Heart left ventricle (tissue), 13 donors: ENCODE measurements around the gene ATXN1.
"Not testable (repeated sequence)": the region's sequence is repeated elsewhere in the genome, so short reads cannot be mapped to it uniquely, and the experiment has no call there.

ENCODE experiments used
- POLR2A ChIP-seq, 2 donors: fragments of 450-650 bp; IDR thresholded peaks; one replicate each; pipeline ENCODE4 v1.6.1; 2017; ENCODE audit warnings: antibody characterized with exemption in 2 of 2, mild to moderate bottlenecking in 2 of 2, moderate library complexity in 2 of 2
- TF ChIP-seq, protein P1 (sequence below), 12 donors: fragments of 200-600 bp; sonication (generic) in 4 of 12; IDR thresholded peaks; one replicate each; pipeline versions ENCODE4 v1.5.0 to v1.8.0; 2018 to 2022; ENCODE audit warnings: antibody characterized with exemption in 12 of 12, mild to moderate bottlenecking in 5 of 12
- donor health status: ischemic (EF 13 %, LVEDD 7.1; RV severe dilation, severe dysfunction).
- donor health status: DM: no; HTN: yes; CAD: no.
- donor health status: DM: no; HTN: no; CAD: no.
- donor health status: ischemic (EF 25% LVEDD 6.9; RV normal size, moderate dysfunction).
- donor health status: ischemic (EF 25% LVEDD 5.7; RV mildly dilated, moderate dysfunction).
- donor health status: ischemic (EF 35%, LVEDD 5.7; RV mildly dilated, moderate dysfunction).
- donor health status: nonischemic (EF 11% LVEDD 7.7; RV severe dilation, severe dysfunction).
- donor health status: DM: yes; HTN: yes; CAD: no.
- donor health status: PGD.
- donor health status: ischemic (EF 29% LVEDD 5.4; RV normal size, mild dysfunction).
- donor health status: nonischemic (EF 23%, LVEDD 6.1; RV moderate dilation, normal function).

DNA sequence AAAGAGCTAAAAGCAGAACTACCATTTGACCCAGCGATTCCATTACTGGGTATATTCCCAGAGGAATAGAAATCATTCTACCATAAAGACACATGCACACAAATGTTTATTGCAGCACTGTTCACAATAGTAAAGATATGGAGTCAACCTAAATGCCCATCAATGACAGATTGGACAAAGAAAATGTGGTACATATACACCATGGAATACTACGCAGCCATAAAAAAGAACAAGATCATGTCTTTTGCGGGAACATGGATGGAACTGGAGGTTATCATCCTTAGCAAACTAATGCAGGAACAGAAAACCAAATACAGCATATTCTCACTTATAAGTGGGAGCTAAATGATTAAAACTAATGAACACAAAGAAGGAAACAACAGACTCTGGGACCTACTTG lies 23.7 kb upstream of the ATXN1 start:
- TF ChIP-seq, protein P1, sequence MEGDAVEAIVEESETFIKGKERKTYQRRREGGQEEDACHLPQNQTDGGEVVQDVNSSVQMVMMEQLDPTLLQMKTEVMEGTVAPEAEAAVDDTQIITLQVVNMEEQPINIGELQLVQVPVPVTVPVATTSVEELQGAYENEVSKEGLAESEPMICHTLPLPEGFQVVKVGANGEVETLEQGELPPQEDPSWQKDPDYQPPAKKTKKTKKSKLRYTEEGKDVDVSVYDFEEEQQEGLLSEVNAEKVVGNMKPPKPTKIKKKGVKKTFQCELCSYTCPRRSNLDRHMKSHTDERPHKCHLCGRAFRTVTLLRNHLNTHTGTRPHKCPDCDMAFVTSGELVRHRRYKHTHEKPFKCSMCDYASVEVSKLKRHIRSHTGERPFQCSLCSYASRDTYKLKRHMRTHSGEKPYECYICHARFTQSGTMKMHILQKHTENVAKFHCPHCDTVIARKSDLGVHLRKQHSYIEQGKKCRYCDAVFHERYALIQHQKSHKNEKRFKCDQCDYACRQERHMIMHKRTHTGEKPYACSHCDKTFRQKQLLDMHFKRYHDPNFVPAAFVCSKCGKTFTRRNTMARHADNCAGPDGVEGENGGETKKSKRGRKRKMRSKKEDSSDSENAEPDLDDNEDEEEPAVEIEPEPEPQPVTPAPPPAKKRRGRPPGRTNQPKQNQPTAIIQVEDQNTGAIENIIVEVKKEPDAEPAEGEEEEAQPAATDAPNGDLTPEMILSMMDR (IDR thresholded peaks at IDR 0.05), result not testable (repeated sequence)
- not testable (repeated sequence) for TF ChIP-seq POLR2A (IDR thresholded peaks at IDR 0.05)
